ENCODE results near the gene ABHD16A. TPM values are rescaled to one million over a fixed set of nuclear protein-coding genes. Genes with fewer than 3 reads are reported as not detected.
"Not testable (repeated sequence)": the region's sequence is repeated elsewhere in the genome, so short reads cannot be mapped to it uniquely, and the experiment has no call there.

The ABHD16A gene
- polyA plus RNA-seq, 10 donors = 36.3 to 50.0 (median 39.2) TPM

DNA sequence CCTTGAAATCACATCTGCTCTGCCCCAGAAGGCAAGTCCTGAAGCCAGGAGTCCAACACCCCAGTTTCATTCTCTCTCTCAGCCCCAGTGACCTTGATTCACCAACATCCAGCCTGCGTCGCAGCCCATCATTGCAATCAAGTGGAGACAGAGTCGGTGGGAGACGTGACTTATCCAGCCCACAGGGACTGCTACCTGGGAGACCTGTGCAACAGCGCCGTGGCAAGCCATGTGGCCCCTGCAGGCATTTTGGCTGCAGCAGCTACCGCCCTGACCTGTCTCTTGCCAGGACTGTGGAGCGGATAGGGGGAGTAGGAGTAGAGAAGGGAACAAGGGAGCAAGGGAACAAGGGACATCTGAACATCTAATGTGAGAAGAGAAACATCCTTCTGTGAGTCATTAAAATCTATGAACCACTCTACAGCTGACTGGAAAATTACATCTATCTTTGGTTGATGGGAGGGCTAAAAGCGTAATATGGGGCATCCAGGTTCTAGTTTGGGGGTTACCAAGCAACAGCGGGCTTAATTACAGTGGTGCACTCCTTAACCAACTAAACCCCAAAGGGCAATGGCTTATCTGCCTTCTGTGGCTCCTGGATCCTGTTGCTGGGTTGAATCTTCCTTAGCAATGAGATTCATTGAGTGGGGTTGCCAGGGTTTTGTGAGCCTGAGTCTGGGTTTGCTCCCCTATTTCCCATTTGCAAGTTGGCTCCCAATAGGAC lies 14.5 kb upstream of the ABHD16A start:
- DNase-seq = no peak

DNA sequence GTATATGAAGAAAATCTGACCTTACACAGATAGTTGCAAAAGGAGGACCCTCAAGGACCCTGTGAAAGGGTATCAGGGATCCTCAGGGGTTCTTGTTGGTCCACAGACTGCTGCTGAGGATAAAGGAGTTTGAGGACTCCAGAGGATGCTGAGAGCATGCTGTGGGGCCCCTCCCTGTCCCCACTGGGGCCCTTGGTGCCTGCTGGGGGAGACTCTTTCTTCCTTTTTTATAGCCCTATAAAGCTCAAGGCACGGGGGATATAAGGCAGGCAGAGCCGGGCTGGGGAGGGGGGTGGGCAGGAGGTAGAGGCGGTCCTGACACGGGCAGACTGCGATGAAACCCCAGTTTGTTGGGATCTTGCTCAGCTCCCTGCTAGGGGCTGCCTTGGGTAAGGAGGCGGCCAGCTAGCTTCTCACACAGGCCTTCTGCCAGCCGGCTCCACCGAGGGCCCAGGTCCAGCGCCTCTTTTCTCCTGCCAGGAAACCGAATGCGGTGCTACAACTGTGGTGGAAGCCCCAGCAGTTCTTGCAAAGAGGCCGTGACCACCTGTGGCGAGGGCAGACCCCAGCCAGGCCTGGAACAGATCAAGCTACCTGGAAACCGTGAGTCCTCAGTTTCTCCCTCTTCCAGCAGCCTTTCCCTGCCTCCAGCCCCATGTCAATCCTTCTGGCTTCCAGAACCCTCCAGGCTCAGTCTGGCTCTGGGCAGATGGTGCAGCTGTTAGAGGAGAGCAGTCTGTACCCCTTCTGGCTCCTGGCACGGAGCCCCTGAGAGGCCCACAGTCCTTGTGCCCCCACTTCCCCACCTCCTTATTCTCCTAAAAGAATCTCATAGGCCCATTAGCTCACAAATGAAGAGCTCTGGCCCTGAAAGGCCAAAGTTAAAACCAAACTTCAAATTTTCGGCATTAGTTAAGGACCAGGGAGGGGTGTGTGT lies 12.2 kb upstream of the ABHD16A start, which contains the start of gene LY6G6D:
Gene LY6G6D (plus strand): TSS at position 327 of the 937 bp plus-strand sequence. CDS start 8 bp downstream, at position 335.
- DNase-seq = peak in 1 of 3 donors; percentile 40

DNA sequence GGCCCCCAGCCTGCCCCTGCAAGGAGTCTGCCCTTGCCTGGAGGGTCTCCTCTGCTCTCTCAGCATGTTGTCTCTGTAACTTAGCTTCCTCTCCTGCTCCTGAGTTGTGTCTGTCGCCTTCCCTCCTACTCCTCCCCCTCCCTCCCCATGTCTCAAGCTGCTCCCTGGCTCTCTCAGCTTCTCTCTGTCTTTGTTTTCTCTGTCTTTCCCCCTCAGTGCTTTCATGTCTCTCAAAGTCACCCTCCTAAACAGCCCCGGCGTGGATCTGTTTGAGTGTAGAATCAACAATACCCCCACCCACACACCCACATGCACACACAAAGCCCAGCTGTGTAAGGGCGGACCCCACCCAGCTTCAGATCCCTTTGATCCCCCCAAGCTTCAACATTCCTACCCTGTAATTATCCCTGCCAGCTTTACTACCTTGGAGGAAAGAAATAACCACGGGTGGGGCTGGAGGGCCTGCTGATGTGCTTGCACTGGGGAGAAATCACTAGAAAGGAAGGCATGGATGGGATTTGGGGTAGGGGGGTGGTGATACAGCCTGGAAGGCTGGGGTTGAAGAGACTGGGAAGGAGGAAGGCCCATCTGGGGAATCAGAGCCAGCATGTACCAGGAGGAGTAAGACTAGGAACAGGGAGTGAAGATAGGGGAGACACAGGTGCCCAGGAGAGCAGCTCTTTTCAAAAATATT lies 11.0 kb upstream of the ABHD16A start:
- no peak for DNase-seq

DNA sequence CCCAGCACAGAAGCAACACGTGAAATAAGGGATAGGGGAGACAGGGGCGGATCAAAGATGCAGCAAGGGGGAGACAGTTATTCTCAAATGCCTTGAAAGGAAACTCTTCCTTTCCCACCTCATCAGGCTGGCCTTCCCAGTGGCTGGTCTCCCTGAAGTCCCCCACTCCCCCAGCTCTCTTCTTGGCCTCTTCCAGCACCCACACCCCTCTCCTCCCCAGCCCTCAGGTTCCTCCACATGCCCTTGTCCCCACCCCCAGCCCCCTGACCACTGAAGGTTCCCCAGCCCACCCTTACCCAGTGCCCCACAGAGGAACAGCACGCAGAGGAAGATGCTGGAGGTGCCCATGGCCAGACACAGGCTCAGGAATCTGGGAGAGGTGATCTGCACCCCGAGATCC lies 10.3 kb upstream of the ABHD16A start:
- DNase-seq = no peak

DNA sequence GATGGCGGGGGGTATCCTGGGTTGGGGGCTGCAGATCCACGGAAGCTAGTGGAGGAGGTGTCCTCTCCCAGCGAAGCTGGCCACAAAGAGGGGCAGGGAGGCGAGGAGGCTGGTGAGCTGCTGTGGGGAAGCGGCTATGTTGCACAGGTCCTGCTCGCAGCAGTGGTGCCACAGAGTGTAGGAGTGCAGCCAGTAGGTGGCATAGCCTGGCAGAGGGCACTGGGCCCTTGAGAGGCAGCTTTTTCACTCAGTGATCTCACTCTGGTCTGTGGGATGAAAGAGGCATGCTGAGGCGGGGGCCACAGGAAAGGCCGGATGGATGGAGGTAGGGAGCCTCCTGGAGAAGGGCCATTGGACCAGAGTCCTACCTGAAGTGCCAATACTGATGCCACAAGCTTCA lies 9.2 kb upstream of the ABHD16A start:
- no peak for DNase-seq

DNA sequence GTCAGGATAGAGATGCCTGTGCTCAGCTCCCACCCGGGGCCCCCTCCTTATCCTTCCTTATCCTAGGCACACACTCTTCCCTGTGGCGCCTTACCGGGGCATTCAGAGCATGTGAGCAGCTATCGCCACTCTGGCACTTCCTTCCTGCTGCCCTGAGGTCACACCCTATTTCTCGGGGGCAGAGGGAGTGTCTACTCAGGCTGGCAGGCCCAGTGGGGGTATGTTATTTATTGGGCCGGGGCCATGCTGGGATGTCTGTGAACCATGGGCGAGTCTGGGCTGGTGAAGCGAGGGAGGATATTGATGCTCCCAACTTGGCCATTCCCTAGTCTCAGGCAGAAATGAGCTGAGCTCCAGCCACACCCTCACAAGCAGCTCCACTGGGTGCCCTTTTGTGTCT lies 8.1 kb upstream of the ABHD16A start:
- no peak for DNase-seq

DNA sequence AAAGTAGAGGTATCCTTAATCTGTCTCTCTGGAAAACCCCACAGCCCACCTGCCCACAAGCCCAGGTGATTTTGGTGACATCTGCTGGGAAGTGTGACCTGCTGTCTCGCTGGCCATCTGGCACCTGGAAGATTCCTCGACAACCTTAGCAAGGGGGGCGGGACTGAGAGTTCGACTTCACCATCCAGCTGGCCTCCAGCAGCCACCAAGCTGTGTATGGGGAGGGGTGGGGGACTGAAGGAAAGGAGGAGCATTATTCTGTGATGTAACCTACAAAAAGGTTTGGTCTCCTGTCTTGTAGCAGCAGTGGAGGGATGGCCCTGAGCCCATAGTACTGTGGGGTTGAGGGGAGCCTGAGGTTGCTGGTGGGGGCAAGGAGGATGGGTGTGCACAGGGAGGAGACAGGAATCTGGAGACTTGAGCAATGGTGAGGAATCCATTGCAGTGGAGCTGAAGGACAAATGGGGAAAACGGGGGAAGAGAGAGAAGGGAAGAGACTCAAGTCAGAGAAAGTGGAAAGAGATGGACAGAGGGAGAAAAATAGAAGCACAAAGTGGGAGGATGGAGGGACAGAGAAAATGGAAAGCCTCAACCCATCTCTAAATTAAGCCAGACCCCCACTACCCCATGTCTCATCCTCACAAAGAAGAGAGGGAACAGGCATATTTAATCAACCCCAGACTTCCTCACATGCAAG lies 7.5 kb upstream of the ABHD16A start:
- no peak for DNase-seq

DNA sequence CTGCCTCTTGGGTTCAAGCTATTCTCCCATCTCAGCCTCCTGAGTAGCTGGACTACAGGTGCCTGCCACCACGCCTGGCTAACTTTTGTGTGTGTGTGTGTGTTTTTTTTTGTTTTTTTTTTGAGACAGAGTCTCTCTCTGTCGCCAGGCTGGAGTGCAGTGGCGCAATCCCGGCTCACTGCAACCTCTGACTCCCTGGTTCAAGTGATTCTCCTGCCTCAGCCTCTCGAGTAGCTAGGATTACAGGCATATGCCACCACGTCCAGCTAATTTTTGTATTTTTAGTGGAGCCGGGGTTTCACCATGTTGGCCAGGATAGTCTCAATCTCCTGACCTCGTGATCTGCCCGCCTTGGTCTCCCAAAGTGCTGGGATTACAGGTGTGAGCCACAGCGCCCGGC lies 6.0 kb upstream of the ABHD16A start:
- DNase-seq = not testable (repeated sequence)

DNA sequence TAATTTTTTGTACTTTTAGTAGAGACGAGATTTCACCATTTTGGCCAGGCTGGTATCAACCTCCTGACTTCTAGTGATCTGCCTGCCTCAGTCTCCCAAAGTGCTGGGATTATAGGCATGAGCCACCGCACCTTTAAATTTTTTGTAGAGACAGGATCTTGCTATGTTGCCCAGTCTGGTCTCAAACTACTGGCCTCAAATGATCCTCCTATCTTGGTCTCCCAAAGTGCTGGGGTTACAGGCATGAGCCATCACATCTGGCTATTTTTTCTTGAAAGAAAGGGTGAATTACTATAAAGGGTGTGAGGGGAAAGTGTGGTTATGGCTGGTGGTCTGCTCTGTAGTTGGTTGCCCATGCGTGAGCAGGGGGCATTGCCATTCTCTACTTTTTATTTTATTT lies 5.1 kb upstream of the ABHD16A start:
- no peak for DNase-seq

DNA sequence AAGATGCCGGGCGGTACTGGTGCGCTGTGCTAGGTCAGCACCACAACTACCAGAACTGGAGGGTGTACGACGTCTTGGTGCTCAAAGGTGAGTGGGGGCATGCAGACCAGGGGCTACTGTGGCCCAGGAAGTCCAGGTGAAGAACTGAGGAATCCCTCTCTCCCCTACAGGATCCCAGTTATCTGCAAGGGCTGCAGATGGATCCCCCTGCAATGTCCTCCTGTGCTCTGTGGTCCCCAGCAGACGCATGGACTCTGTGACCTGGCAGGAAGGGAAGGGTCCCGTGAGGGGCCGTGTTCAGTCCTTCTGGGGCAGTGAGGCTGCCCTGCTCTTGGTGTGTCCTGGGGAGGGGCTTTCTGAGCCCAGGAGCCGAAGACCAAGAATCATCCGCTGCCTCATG lies 4.6 kb upstream of the ABHD16A start:
- no peak for DNase-seq

DNA sequence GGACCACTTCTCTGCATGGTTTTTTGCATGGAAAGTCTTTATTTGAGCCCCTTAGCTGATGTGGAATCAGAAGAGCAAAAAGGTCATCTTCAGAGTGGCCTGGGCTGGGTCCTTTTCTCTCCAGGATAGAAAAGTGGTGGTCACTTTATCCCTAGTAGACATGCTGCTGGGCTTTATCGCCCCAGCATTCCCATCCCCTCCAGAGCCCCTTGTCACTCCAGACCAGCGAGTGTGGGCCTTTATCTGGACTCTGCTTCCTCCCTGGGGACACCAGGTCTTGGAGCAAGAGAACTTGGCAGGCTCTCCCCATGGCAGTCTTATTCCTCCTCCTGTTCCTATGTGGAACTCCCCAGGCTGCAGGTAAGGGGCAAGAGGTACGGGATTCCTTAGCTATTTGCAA lies 3.5 kb upstream of the ABHD16A start, which contains the start of gene LY6G6F:
Gene LY6G6F (plus strand): TSS at position 268 of the 400 bp plus-strand sequence. CDS start 41 bp downstream, at position 309.
- DNase-seq = no peak

DNA sequence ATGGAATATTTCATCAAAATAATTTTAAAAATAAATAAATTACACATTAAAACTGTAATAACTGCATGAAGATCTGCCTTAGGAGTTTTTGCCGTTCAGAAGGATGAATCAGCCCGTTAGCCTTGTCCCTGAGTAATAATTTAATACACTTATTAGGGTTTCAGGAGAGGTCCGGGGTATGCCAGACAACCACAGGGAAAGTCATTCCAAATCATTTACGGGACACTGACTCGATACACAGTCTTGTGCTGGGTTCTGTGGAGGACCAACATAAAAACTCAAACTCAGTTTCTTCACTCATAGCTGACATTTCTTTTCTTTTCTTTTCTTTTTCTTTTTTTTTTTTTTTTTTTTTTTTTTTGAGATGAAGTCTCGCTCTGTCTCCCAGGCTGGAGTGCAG lies 2.8 kb upstream of the ABHD16A start:
- DNase-seq = no peak

DNA sequence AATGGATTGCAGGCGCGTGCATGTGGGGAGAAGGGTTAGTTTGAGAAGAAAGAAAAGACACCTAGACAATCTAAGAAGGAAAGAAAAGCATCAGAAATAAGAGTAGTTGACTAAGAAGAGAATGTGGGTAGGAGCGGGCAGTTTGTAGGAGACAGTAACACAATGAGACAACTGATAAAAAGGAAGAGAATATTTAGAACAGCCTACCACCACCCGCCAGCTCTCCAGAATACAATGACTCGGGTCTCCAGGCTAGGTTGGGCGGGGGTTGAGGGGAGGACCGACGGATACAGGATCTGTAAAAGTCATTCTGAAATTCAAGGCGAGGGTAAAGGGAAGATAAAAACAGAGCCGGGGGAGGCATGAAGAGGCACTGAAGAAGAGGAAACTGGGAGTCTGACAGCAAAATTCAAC lies 712 bp downstream of the ABHD16A start:
- no peak for DNase-seq

DNA sequence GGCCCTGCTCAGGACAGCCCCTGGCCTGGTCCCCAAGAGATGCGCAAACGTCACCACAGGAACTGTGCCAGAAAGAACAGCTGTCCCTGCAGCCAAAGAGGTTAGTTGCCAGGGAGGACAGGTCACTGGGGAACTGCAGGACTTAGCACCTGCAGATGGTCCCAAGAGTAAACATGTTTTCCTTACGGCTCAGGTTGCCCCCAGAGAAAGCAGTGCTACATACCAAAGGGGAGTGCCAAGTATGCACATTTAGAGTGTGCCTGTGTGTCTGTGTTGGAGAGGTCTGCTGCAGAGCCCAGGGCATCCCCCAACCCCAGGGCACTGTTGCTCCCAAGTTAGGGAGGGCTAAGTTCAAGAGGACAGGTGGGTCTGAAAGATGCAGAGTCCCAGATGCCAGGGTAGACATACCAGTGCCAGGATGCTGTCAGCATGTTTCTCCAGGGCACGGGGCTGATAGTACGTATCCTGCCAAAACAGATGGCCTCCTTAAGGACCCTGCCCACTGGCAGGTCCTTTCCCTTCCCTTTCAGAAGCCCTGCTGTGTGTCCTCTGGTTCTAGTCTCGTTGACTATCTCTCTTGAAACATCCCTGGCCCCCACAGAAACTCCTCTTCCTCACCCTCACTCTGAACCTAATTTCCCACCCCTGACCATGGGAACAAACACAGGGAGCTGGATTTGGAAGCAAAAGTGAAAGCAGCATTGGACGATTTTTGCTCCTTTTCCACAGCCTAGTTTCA lies 1.3 kb downstream of the ABHD16A start:
- peak; percentile 62 to 78 (median 74) for DNase-seq

DNA sequence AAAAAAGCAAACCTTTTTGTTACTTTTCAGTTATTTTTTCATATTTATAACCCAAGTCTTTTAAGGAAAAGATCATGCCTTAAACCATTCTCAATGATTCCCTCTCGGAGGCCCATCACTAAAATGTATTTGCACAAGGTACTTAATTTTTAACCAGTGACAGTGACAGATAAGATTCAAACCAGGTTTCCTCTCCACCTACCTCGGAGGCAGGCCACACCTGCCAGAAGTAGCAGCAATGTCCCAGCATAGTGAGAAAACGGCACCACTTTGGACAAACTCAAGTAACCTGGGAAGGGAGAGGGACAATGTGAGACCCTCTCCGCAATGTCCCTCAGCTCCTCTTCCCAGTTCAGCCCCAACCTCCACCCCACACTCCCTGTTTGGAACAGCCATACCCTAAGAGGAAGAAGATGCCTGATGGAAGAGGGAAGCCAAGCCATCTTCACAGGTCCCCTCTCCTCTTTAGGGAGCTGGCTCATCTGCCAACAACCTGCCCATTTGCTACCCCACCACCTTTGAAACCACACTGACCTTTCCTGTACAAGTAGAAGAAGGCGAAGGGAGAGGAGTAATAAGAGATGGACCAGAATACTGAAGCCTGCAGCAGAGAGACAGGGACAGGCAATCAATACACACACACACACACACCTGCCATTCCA lies 2.3 kb downstream of the ABHD16A start:
- DNase-seq = no peak

DNA sequence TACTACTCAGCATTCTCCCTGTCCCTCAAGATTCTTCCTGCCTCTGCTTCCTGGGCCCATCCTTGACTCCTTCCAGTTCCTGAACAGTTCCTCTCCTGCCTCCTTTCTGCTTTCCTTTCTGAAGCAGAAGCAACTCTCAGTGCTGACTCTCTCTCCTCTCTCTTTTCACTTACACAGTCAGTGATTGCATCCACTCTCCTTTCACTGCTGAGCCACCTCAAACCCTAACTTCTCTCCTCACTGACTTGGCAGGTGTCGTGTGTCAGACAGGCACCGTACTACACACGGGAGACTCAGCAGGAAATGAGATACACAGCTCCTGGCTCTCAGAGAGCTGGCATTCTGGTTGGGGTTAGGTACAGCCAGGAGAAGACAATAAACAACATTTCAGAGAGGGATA lies 5.6 kb downstream of the ABHD16A start:
- no peak for DNase-seq

DNA sequence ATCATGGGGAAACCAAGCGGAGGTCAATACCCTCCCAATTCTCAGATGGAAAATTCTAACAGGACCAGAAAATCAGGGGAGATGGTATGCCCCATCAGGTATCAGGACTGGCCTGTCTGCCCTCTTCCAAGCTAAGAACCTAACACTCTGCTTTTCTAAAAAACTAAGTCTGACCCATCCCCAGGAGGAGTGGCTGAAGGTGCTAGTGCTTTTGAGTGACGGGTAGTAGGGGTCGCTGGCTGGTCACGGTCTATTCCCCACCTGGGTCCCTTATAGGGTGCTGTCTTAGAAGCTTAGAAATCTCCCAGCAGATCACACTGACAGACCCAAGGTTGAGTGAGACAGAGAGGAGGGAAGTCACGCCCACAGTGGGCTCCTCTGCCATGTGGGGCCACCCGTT lies 9.6 kb downstream of the ABHD16A start:
- DNase-seq = no peak

DNA sequence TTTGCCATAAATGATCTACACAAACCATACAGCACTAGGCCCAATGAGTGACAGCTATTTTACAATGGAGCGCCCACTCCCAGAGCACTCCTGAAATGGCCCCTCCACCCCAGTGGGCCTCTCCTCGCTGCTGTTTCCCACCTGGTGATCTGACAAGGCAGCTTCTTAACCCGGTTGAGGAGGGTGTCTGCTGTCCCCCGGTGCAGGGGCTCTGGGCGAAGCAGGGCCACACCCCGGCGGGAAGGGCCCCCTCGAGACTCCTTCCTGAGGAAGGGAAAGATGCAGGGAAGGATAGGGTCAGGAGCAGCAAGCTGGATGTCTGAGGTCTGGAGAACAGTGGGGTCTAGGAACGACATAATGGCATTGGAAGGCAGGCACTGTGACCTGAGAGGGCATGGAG lies 10.2 kb downstream of the ABHD16A start:
- DNase-seq = no peak

DNA sequence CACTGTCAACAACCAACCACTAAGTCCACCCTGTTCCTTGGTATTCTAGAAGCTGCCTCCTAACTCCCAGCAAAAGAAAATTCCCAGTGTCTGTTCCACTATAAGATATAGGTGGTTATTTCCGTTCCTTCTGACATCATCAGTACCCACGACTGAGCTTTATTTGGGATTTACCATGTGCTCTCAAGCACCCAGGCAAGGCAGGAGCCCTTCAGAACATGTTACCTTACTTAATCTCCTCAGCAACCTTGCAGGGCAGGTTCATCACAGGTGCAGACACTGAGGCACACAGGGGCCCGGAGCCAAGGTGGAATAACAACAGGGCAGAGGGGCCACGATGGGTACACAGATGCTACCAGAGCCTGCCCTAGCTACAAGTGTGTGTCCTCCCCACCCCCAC lies 10.8 kb downstream of the ABHD16A start:
- no peak for DNase-seq

DNA sequence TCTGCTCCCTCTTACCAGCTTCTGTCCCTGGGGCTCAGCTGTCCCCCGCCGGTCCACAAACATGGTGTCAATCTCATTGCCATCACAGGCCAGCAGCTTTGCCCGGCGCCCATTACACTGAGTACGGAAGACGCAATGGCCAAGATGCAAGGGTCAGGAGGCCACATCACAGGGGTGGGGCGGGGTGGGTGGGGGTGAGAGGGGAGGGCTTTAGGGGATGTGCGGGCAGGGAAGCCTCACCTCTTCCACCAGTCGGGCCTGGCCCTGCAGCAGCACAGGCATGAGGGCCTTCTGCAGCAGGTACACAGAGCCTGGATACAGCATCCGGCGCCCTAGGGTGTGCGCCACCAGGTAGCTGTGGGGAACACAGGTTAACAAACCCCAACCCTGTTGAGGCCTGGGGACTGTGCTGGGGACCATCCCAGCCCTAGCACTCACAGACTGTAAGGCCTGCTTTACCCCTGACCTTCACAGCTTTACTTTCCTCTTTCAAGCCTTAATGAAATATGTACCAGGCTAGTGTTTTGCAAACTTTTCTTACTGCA lies 11.5 kb downstream of the ABHD16A start:
- DNase-seq = no peak

Data from muscle of back (tissue), 11 donors.